D341Med (cell line): Measurements from ENCODE around the gene CLCN1.
A peak's percentile ranks its signal among the peaks of the same experiment; 100 is the strongest.

Source experiments
- DNase-seq: peaks from one replicate; pipeline ENCODE4 v3.0.0; 2012; ENCODE audit warnings: low spot score

CLCN1 gene

DNA sequence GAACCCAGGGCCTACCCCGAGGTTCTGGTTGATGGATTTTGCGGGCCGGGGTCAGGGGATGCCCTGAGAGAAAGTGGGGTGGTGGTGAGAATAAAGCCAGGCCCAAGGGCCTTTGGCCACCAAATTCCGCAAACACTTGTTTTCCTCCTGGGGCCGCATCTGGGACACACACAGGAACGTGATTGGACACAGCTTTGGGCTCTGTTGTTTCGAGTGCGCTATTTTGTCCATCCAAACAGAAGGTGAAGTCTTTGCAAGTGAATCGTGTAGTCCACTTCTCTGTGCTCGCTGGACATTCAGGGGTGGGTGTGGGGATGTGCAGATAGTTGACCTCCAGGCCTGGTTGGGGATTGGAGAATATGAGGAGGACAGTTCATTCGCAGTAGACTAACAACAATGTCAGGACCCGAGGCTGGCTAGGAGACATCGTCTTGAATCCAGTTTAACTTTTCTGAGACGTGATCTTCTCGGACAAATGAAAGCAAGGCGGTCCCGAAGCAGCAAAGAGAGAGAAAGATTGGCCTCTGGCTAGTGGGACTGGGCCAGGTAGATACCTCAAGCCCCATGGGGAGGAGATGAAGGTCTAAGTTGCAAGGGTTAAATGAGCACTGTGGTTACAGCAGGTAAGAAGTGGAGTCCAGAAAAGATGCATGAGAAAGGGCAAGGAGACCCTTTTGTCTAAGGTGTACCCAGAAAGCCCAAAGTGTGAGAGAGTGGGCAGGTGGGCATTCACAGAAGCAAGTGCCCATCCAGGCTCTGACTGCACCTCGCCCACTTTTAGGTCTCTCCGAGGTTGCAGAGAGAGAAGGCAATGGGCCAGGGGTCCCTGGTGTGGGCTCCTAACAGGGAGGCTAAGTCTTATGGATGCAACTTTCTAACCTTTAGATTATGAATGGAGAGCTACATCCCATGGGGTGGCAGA is 47.4 kb downstream of the CLCN1 start:
- no peak for DNase-seq

- no peak for DNase-seq
Measured at GRCh38 chr7:143367972-143368371, 52.1 kb downstream of the CLCN1 start.

DNA sequence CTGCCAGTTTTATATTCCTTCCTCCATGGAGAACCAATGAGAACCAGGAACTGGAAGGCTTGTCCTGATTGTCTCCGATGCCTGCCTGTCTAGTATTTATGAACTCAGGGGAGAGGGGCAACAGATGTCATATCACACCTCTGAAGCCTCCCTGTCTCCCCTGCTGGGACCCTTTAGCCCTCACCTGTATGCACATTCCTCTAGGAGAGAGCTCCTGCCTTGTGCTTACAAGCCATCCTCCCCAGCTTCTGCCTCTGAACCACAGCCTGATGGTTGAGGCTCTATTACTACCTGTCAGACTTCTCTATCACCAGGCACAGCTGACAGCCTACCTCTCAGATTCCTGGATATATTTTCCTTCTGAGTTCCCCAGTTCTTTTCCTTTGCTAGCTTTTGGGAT is 52.5 kb downstream of the CLCN1 start:
- no peak for DNase-seq

DNA sequence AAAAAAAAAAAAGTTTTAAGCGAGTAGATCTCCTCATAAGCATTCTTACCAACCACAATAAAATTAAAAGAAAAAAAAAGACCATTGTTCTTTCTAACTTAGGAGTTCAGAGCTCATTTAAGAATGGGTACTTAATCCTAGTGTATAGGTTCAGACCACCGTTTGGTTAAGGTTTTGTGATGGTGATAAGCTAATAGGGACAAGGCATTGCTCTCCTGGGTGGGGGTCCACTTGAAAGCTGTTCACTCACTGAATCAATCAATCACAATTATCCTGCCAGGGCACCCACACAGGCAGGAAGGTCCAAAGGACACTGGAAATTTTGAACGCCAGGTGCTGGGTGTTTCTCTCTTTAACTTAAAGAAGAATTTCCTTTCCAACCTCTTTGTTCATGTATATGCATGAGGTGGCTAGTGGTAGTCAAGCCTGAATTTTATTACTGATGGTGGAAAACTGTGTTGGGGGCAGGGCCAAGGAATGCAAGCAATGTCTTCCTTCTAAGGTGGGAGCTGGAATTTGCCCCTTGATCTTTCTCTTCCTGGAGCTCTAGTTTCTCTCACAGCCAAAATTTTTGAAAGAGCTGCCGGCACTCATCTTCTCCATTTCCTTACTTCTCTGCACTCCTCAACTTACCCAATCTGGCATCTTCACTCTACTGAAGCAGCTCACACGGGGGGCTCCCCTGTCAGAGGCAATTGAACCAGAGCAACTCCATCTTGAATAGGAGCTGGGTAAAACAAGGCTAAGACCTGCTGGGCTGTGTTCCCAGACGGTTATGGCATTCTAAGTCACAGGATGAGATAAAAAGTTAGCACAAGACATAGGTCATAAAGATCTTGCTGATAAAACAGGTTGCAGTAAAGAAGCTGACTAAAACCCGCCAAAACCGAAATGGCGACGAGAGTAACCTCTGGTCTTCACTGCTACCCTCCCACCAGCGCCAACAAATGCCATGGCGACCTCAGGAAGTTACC is 54.1 kb downstream of the CLCN1 start:
- no peak for DNase-seq

- no peak for DNase-seq
Measured at GRCh38 chr7:143372070-143372469, 56.2 kb downstream of the CLCN1 start.

DNA sequence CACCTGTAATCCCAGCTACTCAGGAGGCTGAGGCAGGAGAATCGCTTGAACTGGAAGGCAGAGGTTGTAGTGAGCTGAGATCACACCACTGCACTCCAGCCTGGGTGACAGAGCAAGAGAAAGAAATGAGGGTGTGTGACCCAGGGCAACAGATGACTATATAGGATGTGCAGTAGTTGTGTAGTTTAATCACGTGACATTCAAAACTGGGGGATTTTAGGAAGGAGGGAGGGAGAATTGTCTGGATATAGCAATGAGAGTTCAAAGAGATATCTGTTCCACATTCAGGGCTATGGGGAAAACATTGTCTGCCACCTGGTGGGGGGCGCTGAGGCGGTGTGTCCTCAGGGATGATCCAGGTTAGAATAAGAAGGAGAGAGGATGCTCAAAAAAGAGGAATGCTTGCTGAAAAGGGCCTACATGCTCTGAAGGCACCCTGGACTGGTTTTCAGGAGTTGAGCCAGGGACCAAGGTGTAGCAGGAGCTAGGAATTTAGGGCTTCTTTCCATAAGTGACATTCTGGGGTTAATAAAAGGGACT is 57.4 kb downstream of the CLCN1 start:
- no peak for DNase-seq

DNA sequence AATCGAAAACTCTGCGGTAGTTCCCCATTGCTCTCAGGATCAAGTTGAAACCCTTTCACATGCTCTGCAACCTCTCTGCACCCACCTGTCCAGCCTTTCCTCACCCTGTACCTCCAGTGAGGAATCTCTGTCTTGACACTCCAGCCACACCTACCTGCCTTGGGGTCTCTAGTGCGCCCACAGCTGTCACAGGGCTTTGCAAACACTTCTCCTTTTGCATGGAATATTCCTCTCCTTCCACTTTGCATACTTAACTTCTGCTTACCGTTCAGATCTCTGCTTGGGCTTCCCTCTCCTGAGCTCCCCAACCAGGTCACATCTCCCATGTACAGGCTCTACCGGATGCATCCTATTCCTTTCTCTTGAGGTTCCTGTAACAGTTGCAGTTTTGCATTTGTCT is 58.6 kb downstream of the CLCN1 start:
- no peak for DNase-seq

- DNase-seq = no peak
Measured at GRCh38 chr7:143375298-143376034, 59.6 kb downstream of the CLCN1 start.

DNA sequence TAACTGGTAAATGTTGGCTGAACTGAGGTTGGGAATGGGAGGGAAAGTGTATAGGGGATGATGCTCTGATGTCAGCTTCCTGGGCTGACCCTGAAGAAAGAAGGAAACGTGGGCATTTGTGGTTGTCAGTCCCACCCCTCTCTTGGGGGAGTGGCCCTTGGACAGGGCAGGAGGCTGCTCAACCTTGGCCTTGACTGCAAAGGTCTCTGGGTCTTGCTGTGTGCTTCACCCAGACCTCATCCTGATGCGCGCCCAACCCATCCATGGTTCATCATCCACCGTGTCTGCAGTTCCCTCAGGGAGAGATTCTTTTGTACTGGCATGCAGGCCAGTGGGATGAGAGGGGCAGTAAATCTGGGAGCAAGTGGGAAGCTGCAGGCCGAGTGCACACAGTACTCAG is 60.5 kb downstream of the CLCN1 start:
- no peak for DNase-seq

GRCh38 chr7:143379611-143380259 is 63.8 kb downstream of the CLCN1 start:
- no peak for DNase-seq

DNA sequence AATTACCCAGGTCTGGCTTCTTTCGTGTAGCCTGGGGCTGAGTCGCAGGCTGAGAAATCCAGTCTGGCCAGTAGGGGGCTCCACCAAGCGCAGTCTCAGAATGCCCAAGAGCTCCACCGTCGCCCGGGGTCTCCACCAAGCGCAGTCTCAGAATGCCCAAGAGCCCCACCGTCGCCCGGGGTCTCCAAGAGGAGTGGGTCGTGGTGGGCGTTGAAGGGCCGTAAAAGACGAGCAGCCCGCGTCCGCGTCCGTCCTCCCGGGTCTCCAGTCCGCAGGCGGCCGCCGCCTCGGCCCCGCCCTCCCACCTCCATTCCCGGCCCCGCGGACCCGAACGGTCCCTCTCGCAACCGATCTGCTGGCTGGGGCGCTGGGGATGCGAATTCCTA is 64.3 kb downstream of the CLCN1 start:
- DNase-seq = peak; percentile 86

GRCh38 chr7:143380646-143381426 is 64.9 kb downstream of the CLCN1 start, which contains the start of gene ZYX:
Gene ZYX, plus strand, starts transcription at chr7:143381345. Its CDS starts 227 bp downstream, at chr7:143381572.
- DNase-seq = peak; percentile 89

GRCh38 chr7:143381427-143382125 is 65.7 kb downstream of the CLCN1 start:
- DNase-seq = peak; percentile 76

DNA sequence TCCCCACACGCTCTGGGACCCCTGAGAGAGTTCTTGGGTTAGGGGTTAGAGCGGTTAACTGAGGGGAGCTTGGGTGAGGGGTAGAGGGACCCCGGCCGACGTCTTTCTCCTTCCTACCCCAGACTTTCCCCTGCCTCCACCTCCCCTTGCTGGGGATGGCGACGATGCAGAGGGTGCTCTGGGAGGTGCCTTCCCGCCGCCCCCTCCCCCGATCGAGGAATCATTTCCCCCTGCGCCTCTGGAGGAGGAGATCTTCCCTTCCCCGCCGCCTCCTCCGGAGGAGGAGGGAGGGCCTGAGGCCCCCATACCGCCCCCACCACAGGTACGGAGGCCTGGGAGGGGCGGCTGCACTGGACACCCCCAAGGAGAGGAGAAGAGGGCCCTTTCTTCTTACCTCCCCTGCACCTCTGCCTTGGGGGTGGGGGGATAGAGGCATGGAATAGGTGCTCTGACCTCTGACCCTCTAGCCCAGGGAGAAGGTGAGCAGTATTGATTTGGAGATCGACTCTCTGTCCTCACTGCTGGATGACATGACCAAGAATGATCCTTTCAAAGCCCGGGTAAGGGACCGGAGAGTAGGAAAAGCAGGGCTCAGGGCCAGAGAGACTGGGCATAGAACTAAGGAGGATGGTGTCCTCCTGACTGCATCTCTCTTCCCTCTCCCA is 66.3 kb downstream of the CLCN1 start:
- DNase-seq = no peak

GRCh38 chr7:143382791-143383641 is 67.1 kb downstream of the CLCN1 start:
- DNase-seq = no peak

DNA sequence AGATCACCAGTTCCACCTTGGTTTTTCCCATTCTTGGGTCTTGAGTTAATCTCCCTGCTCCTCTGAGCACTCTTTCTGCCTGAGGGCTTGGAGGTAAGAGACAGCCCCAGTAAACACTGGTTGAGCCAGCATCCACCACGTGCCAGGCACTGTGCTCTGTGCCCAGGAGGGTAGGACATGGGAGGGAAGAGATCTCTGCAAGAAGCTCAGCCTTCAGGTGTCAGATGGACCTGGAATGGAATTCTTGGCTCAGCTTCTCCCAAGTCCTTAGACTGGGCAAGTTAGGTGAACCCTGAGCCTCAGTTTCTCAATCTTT is 67.7 kb downstream of the CLCN1 start:
- no peak for DNase-seq

DNA sequence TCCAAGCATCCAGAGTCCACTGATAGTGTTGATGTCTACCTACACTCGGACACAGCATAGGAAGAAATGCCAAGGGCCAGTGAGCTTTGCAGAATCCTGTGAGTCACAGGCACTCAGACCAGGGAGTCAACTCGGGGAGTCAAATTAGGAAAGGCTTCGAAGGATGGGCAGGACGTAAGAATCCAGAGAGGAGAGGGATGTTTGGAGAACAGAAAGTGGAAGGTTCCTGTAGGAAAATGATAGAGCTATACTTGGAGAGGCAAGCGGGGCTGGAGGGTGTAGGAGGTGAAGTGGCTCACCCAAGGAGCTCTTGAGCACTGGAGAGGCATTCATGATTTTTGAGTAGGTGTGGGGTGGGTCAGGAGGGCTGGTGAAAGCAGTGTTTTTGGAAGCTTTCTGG is 68.2 kb downstream of the CLCN1 start:
- no peak for DNase-seq
